ENCODE results near the gene SFRP4.

DNA sequence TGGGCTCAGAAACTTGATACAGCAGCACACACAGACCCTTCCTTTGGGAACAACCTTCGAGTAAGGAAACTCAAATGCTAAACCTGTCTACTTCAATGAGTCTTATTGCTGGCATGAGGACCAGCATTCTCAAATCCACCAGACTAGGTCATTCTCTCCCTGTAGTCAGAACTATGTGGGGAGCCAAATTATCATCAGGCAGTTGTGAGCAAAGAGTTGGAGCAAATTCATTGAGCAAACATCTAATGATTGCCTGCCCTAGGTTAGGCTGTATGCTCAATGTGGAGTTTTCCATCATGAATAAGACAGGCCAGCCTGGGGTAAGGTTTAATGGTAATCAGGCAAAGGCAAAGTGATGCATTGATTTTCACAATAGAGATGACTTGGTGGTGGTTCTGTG, 7.4 kb upstream of the SFRP4 start:
- TF ChIP-seq, protein P1, sequence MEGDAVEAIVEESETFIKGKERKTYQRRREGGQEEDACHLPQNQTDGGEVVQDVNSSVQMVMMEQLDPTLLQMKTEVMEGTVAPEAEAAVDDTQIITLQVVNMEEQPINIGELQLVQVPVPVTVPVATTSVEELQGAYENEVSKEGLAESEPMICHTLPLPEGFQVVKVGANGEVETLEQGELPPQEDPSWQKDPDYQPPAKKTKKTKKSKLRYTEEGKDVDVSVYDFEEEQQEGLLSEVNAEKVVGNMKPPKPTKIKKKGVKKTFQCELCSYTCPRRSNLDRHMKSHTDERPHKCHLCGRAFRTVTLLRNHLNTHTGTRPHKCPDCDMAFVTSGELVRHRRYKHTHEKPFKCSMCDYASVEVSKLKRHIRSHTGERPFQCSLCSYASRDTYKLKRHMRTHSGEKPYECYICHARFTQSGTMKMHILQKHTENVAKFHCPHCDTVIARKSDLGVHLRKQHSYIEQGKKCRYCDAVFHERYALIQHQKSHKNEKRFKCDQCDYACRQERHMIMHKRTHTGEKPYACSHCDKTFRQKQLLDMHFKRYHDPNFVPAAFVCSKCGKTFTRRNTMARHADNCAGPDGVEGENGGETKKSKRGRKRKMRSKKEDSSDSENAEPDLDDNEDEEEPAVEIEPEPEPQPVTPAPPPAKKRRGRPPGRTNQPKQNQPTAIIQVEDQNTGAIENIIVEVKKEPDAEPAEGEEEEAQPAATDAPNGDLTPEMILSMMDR (IDR thresholded peaks at IDR 0.05) = no peak
- TF ChIP-seq ETV6 (CRISPR knock-in tag; IDR thresholded peaks at IDR 0.05) = no peak
- TF ChIP-seq, protein P2, sequence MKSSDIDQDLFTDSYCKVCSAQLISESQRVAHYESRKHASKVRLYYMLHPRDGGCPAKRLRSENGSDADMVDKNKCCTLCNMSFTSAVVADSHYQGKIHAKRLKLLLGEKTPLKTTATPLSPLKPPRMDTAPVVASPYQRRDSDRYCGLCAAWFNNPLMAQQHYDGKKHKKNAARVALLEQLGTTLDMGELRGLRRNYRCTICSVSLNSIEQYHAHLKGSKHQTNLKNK (CRISPR knock-in tag; IDR thresholded peaks at IDR 0.05) = no peak
- TF ChIP-seq ZNF121 (CRISPR knock-in tag; IDR thresholded peaks at IDR 0.05) = no peak
- TF ChIP-seq, protein P3, sequence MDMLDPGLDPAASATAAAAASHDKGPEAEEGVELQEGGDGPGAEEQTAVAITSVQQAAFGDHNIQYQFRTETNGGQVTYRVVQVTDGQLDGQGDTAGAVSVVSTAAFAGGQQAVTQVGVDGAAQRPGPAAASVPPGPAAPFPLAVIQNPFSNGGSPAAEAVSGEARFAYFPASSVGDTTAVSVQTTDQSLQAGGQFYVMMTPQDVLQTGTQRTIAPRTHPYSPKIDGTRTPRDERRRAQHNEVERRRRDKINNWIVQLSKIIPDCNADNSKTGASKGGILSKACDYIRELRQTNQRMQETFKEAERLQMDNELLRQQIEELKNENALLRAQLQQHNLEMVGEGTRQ (CRISPR knock-in tag; IDR thresholded peaks at IDR 0.05) = no peak
- TF ChIP-seq, protein P4, sequence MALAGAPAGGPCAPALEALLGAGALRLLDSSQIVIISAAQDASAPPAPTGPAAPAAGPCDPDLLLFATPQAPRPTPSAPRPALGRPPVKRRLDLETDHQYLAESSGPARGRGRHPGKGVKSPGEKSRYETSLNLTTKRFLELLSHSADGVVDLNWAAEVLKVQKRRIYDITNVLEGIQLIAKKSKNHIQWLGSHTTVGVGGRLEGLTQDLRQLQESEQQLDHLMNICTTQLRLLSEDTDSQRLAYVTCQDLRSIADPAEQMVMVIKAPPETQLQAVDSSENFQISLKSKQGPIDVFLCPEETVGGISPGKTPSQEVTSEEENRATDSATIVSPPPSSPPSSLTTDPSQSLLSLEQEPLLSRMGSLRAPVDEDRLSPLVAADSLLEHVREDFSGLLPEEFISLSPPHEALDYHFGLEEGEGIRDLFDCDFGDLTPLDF (CRISPR knock-in tag; IDR thresholded peaks at IDR 0.05) = no peak

Measured in WTC11 (cell line).